ENCODE results near the gene MYH11. TPM values are rescaled to one million over a fixed set of nuclear protein-coding genes. Genes with fewer than 3 reads are reported as not detected.

Gene MYH11
- polyA plus RNA-seq, 1 donor (not counting 4 experiments of a cell fraction or from before 2014, with no cell fraction given): not detected

DNA sequence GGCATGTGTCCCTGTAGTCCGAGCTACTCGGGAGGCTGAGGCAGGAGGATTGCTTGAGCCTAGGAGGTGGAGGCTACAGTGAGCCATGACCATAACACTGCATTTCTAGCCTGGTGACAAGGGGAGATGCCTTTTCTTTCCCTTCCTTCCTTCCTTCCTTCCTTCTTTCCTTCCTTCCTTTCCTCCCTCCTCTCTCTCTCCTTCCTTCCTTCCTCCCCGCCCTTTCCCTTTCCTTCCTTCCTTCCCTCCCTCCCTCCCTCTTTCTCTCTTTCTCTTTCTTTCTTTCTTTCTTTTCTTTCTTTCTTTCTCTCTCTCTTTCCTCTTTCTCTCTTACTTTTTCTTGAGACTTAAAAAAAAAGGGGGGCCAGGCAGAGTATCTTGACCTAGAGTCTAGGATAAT, 34.7 kb upstream of the MYH11 start:
- no peak overlapping the region for H3K4me2 ChIP-seq (ENCODE audit: control insufficient read depth, extremely low read depth, insufficient read depth, low read depth, low read length)
- no peak overlapping the region for H2AFZ ChIP-seq (ENCODE audit: control insufficient read depth, low read length)
- peaks cover 25% of the 10 kb centered on the region for H3K4me1 ChIP-seq (ENCODE audit: control insufficient read depth, extremely low read depth, insufficient read depth, low read length)
- FAIRE-seq: no peak
- DNase-seq (ENCODE audit: low read depth, low spot score): no peak
- H3K79me2 ChIP-seq (ENCODE audit: control insufficient read depth, insufficient read depth, low read length): peaks cover 19% of the 10 kb centered on the region
- no peaks in the 10 kb centered on the region for H3K9me1 ChIP-seq (ENCODE audit: control insufficient read depth, extremely low read depth, insufficient read depth, low read length)
- H3K4me3 ChIP-seq (ENCODE audit: control insufficient read depth in 2 of 3, extremely low read depth in 1 of 3, insufficient read depth in 2 of 3, low read depth in 1 of 3, low read length in 3 of 3): no peak overlapping the region
- H3K36me3 ChIP-seq (ENCODE audit: control insufficient read depth in 2 of 2, extremely low read depth in 1 of 2, insufficient read depth in 2 of 2, low read length in 2 of 2): no peaks in the 10 kb centered on the region
- H3K9ac ChIP-seq (ENCODE audit: control insufficient read depth, extremely low read depth, insufficient read depth, low read length): no peak overlapping the region
- no peak overlapping the region for H3K27ac ChIP-seq (ENCODE audit: control insufficient read depth, insufficient read depth, low read length)
- H3K9me3 ChIP-seq (ENCODE audit: control insufficient read depth, low read depth, low read length): no peaks in the 10 kb centered on the region
- no peak for TF ChIP-seq EZH2 (IDR thresholded peaks at IDR 0.05; ENCODE audit: low read length)
- TF ChIP-seq, protein P1, sequence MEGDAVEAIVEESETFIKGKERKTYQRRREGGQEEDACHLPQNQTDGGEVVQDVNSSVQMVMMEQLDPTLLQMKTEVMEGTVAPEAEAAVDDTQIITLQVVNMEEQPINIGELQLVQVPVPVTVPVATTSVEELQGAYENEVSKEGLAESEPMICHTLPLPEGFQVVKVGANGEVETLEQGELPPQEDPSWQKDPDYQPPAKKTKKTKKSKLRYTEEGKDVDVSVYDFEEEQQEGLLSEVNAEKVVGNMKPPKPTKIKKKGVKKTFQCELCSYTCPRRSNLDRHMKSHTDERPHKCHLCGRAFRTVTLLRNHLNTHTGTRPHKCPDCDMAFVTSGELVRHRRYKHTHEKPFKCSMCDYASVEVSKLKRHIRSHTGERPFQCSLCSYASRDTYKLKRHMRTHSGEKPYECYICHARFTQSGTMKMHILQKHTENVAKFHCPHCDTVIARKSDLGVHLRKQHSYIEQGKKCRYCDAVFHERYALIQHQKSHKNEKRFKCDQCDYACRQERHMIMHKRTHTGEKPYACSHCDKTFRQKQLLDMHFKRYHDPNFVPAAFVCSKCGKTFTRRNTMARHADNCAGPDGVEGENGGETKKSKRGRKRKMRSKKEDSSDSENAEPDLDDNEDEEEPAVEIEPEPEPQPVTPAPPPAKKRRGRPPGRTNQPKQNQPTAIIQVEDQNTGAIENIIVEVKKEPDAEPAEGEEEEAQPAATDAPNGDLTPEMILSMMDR (optimal IDR thresholded peaks at IDR 0.05 in 1 of 3, IDR thresholded peaks at IDR 0.05 in 1 of 3, conservative IDR thresholded peaks at IDR 0.05 in 1 of 3; ENCODE audit: extremely low read depth in 1 of 3, insufficient read depth in 2 of 3, low read length in 3 of 3): no peak
- H4K20me1 ChIP-seq (ENCODE audit: control insufficient read depth, extremely low read depth, insufficient read depth, low read length): no peaks in the 10 kb centered on the region
- no peaks in the 10 kb centered on the region for H3K27me3 ChIP-seq (ENCODE audit: control insufficient read depth, extremely low read depth, insufficient read depth, low read length)
- dilution Hi-C loops (cut with MboI; ENCODE audit: extremely low pct_ligation_motif_present, low sequenced_read_pairs): loop anchor here (25.0 kb wide), 1 partner anchor 96 kb away; no protein-coding TSS in a partner anchor

DNA sequence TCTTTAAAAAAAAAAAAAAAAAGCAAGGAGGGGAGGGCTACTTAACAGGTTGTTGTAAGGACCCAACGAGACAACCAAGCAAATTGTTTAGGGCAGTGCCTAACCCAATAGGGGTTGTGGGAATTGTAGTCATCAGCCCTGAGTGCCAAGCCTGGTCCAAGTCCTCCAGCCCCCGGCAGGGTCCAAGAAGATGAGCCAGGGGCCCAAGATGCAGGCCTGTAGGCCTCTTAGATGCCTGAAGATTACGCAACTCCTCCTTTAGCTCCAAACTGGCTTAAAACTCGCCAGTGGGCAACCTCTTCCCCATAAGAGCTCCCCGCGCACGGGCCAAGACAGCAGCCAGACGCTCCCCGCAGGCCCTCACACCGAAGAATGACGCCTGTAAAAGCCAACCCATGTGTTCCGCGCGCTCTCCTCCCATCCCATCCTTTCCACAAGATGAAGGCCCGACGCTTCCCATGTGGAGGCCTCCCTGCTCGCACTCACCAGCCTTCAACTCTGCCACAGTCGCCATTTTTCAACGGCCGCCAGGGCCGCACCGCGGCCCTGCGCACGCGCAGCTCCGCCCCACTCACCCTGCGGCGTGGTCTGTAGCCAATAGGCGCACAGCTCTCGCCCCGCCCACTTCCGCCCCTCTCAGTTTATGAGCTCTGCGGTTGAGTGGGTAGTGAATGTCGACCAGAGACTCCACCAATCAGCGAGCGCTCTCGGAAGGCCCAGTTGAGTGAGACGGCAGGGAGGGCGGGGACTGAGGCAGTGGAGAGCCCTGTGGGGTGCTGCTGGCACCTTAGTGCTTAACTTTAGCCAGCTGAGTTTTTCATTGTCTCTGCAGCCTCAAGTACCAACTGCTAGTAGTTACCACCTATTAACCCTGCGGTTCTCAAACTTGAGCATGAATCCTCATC, 31.5 kb upstream of the MYH11 start, which contains the start of gene CEP20:
CEP20 (minus strand) TSS at position 532 of the 905 bp plus-strand sequence; CDS start at position 514, 18 bp downstream.
- Histone ChIP-seq H3K4me2 (ENCODE audit: control insufficient read depth, extremely low read depth, insufficient read depth, low read depth, low read length) (peak within 1 kb of the TSS; percentile 63), H3K27me3 (ENCODE audit: control insufficient read depth, extremely low read depth, insufficient read depth, low read length) (no peaks in the 10 kb centered on the region), H3K36me3 (ENCODE audit: control insufficient read depth in 2 of 2, extremely low read depth in 1 of 2, insufficient read depth in 2 of 2, low read length in 2 of 2) (peaks cover 0 to 6% of the 10 kb centered on the region in 2 experiments), H3K4me1 (ENCODE audit: control insufficient read depth, extremely low read depth, insufficient read depth, low read length) (peaks cover 17% of the 10 kb centered on the region), H2AFZ (ENCODE audit: control insufficient read depth, low read length) (peak within 1 kb of the TSS; percentile 90), H3K9me3 (ENCODE audit: control insufficient read depth, low read depth, low read length) (no peaks in the 10 kb centered on the region), H3K9ac (ENCODE audit: control insufficient read depth, extremely low read depth, insufficient read depth, low read length) (peak within 1 kb of the TSS; percentile 100), H3K79me2 (ENCODE audit: control insufficient read depth, insufficient read depth, low read length) (peaks cover 48% of the 10 kb centered on the region), H3K27ac (ENCODE audit: control insufficient read depth, insufficient read depth, low read length) (peak within 1 kb of the TSS; percentile 98), H4K20me1 (ENCODE audit: control insufficient read depth, extremely low read depth, insufficient read depth, low read length) (no peaks in the 10 kb centered on the region), H3K9me1 (ENCODE audit: control insufficient read depth, extremely low read depth, insufficient read depth, low read length) (no peaks in the 10 kb centered on the region), H3K4me3 (ENCODE audit: control insufficient read depth in 2 of 3, extremely low read depth in 1 of 3, insufficient read depth in 2 of 3, low read depth in 1 of 3, low read length in 3 of 3) (peak within 1 kb of the TSS; percentile 71 to 99 (median 95))
- dilution Hi-C loops (cut with MboI; ENCODE audit: extremely low pct_ligation_motif_present, low sequenced_read_pairs): loop anchor here (25.0 kb wide), 1 partner anchor 99 kb away; no protein-coding TSS in a partner anchor
- no peak for TF ChIP-seq EZH2 (IDR thresholded peaks at IDR 0.05; ENCODE audit: low read length)
- TF ChIP-seq, protein P1 (optimal IDR thresholded peaks at IDR 0.05 in 1 of 3, IDR thresholded peaks at IDR 0.05 in 1 of 3, conservative IDR thresholded peaks at IDR 0.05 in 1 of 3; ENCODE audit: extremely low read depth in 1 of 3, insufficient read depth in 2 of 3, low read length in 3 of 3): peak in 1 of 3 experiments; percentile 19
- peak; percentile 95 for DNase-seq (ENCODE audit: low read depth, low spot score)
- peak; percentile 77 for FAIRE-seq
